Urinary bladder (tissue), 4 donors: ENCODE results near the gene RUNX2. TPM values are rescaled to one million over a fixed set of nuclear protein-coding genes. Genes with fewer than 3 reads are reported as not detected.
A peak's percentile ranks its signal among the peaks of the same experiment; 100 is the strongest.

Experiments
- DNase-seq: peaks from one replicate; pipeline ENCODE4 v3.0.0-alpha.2; 2015; ENCODE audit errors: extremely low spot score
- H3K27ac ChIP-seq: one replicate; pipeline ENCODE4 v1.5.1; 2013; ENCODE audit warnings: low read depth, mild to moderate bottlenecking, moderate library complexity
- H3K36me3 ChIP-seq: one replicate; pipeline ENCODE4 v1.6.1; 2013; ENCODE audit warnings: mild to moderate bottlenecking, moderate library complexity; ENCODE audit not compliant: insufficient read depth
- H3K4me1 ChIP-seq: one replicate; pipeline ENCODE4 v1.6.1; 2013; ENCODE audit warnings: mild to moderate bottlenecking, moderate library complexity; ENCODE audit not compliant: insufficient read depth
- H3K4me3 ChIP-seq: one replicate; pipeline ENCODE4 v1.5.1; 2013; ENCODE audit warnings: low read depth, low read length
- WGBS: extraction: QIAGEN DNeasy Blood & Tissue Kit; methylation state at CpG from one replicate; pipeline ENCODE4 v1.1.7; 2013; 5-methylcytosine and 5-hydroxymethylcytosine counted together
- polyA plus RNA-seq: library from polyadenylated mRNA; stranded (reverse); fragments of 200-250 nt; gene quantifications from one replicate; pipeline ENCODE4 v1.2.3, GENCODE V29; 2013
- total RNA-seq: library from RNA; depleted of rRNA; stranded (reverse); fragments of >200 nt; gene quantifications from one replicate; pipeline ENCODE4 v1.2.3, GENCODE V29; 2014
- donor health status: healthy with polysubstance abuse.
- donor health status: healthy.

RUNX2 gene
- total and polyA plus RNA-seq, 2 donors: 2.4 to 2.6 TPM

- no peaks in the 10 kb centered on the region for H3K36me3 ChIP-seq
- no peak for DNase-seq
- 65% methylated on average over 2 of the region's 2 CpGs for WGBS
- H3K4me1 ChIP-seq: no peaks in the 10 kb centered on the region
- no peak overlapping the region for H3K4me3 ChIP-seq
- H3K27ac ChIP-seq: no peak overlapping the region
These were observed 70.1 kb downstream of the RUNX2 start for GRCh38 chr6:45398075-45398813.

DNA sequence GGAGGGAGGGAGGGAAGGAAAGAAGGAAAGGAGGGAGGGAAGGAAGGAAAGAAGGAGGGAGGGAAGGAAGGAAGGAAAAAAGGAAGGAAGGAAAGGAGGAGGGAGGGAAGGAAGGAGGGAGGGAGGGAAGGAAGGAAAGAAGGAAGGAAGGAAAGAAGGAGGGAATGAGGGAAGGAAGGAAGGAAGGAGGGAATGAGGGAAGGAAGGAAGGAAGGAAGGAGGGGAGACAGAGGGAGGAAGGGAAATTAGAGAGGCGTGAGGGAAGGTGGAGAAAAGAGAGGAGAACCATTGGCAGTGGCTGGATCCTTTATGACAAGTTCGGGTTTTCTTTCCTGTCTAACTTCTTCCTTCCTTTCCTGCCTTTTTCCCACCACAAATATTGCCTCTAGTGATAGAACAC, 71.9 kb downstream of the RUNX2 start:
- WGBS: 83% methylated on average over 2 of the region's 2 CpGs
- Histone ChIP-seq H3K36me3 (no peaks in the 10 kb centered on the region), H3K27ac (no peak overlapping the region), H3K4me3 (no peak overlapping the region), H3K4me1 (no peaks in the 10 kb centered on the region)
- DNase-seq: no peak

DNA sequence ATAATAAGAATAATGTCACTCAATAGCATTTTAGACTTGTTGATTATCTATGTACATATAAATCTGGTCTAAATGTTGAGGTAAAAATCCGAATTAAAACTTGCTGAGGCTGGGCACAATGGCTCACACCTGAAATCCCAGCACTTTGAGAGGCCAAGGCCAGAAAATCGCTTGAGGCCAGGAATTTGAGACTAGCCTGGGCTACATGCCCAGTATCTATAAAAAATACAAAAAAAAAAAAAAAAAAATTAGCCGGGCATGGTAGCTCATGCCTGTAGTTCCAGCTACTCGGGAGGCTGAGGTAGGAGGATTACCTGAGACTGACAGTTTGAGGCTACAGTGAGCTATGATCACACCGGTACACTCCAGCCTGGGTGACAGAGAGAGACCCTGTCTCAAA, 83.8 kb downstream of the RUNX2 start:
- DNase-seq: no peak
- Histone ChIP-seq H3K27ac (no peak overlapping the region), H3K4me1 (no peaks in the 10 kb centered on the region), H3K4me3 (no peak overlapping the region), H3K36me3 (no peaks in the 10 kb centered on the region)
- WGBS: 78% methylated on average over 5 of the region's 5 CpGs

- WGBS: 31% methylated on average over 2 of the region's 2 CpGs
- Histone ChIP-seq H3K4me1 (no peaks in the 10 kb centered on the region), H3K4me3 (no peak overlapping the region), H3K27ac (no peak overlapping the region), H3K36me3 (no peaks in the 10 kb centered on the region)
- DNase-seq: no peak
These were observed 87.2 kb downstream of the RUNX2 start for GRCh38 chr6:45415315-45415714.

GRCh38 chr6:45415788-45416518, 87.8 kb downstream of the RUNX2 start:
- no peak for DNase-seq
- no peaks in the 10 kb centered on the region for H3K36me3 ChIP-seq
- no peak overlapping the region for H3K4me3 ChIP-seq
- no peak overlapping the region for H3K27ac ChIP-seq
- 74% methylated on average over 3 of the region's 3 CpGs for WGBS
- no peaks in the 10 kb centered on the region for H3K4me1 ChIP-seq

- DNase-seq: no peak
- no peaks in the 10 kb centered on the region for H3K4me1 ChIP-seq
- no peaks in the 10 kb centered on the region for H3K36me3 ChIP-seq
- H3K4me3 ChIP-seq: no peak overlapping the region
- no peak overlapping the region for H3K27ac ChIP-seq
- 55% methylated on average over 2 of the region's 2 CpGs for WGBS
These were observed 88.6 kb downstream of the RUNX2 start for GRCh38 chr6:45416700-45417099.

DNA sequence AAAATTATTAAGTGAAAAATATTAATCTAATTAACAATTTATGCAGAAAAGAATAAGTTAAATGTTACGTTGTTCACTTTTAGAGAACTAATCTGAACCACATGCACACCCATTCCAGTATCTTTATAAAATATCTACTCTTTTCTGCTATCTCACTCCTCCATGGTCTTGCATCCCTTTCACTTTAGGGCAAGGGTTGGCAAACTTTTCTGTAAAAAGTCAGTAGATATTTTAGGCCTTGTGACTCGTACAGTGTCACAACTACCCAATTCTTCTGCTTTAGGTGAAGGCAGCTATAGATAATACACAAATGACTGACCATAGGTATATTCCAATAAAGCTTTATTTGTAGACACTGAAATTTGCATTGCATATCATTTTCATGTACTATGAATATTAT, 89.3 kb downstream of the RUNX2 start:
- 91% methylated on average over 2 of the region's 2 CpGs for WGBS
- H3K4me3 ChIP-seq: no peak overlapping the region
- H3K4me1 ChIP-seq: no peaks in the 10 kb centered on the region
- no peaks in the 10 kb centered on the region for H3K36me3 ChIP-seq
- DNase-seq: no peak
- H3K27ac ChIP-seq: no peak overlapping the region

GRCh38 chr6:45419571-45420082, 91.5 kb downstream of the RUNX2 start:
- no peak for DNase-seq
- 7% methylated on average over 38 of the region's 38 CpGs for WGBS

DNA sequence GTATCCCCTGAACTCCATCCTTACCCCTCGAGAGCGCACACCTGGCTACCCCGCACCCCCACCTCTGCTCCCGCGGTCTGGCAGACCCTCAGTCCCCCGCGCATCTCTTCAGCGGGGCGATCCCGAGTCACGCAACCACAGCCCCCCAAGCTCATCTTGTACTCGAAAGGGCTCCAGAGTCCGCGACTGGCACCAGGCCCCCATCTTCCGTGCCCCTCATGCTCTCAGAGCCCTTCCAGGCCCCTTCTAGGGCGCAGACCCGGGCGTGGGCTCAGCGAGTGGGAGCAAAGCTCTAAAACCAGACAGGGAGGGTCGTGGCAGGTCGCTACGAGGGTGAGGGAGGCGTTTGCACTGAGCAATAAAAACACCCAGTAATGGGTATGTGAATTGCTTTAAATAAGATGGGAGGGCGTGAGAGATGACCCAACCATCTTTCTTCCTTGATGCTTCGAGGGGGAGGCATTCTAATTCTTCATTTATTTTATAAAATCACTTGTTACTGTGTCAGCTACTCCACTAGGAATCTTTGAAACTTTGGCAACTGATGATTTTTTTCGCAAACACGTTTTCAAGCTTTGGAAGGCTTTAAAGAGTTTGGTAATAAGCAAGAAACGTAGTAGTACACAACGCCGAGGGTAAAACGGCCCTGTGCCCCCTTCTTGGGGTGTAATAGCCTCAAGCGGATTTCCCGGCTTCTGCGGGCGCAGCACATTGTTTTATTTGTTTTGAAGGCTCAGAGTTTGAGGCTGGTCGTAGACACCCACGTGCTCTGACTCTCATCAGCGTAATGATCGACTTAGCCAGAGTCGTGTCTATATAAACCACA, 92.2 kb downstream of the RUNX2 start:
- Histone ChIP-seq H3K36me3 (no peaks in the 10 kb centered on the region), H3K27ac (peak overlapping the region; percentile 46), H3K4me1 (no peaks in the 10 kb centered on the region), H3K4me3 (peak overlapping the region; percentile 32)
- DNase-seq: no peak
- WGBS: 15% methylated on average over 40 of the region's 40 CpGs

More at GRCh38 chr6:45419571-45420082, 91.5 kb downstream of the RUNX2 start:
- Histone ChIP-seq H3K27ac (peak overlapping the region; percentile 46), H3K4me3 (peak overlapping the region; percentile 32), H3K4me1 (no peaks in the 10 kb centered on the region), H3K36me3 (no peaks in the 10 kb centered on the region)

DNA sequence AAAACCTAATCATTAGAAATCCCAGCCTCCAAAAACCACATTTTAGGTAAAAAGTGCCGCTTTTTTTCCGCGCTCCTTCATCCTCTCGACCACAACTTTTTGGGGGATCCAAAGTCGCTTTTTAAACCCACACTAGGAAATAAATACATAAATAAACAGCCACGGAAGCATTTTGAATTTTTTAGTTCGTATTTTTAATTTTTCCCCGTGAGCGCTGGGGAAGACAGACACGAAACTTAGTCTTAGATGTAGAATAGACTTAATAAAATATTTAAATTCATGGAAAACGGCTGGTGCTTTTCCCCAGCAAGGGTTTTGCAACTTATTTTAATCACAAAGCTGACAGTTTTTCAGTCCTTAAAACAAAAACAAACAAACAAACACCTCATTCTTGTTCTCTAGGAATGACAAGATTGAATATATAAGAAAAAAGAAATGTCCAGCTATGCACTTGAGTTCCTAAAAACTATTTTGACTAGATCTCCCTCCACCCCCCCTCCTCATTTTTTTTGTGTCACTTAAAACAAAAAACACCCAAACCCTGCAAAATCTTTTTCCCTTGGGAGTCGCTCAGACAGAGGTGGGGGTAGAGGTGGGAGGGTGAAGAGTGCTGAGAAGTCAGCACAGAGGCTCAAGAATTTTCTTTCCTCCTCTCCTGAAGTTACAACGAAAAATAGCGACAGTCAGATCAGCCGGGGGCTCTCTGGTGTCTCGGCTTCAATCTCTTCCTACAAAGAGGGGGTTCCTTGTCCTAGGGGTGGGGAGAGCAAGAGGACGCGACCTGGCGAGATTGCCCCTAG, 93.0 kb downstream of the RUNX2 start:
- H3K36me3 ChIP-seq: no peaks in the 10 kb centered on the region
- no peak for DNase-seq
- H3K4me1 ChIP-seq: no peaks in the 10 kb centered on the region
- H3K27ac ChIP-seq: peak overlapping the region; percentile 3
- WGBS: 13% methylated on average over 19 of the region's 19 CpGs
- peak overlapping the region; percentile 74 for H3K4me3 ChIP-seq

DNA sequence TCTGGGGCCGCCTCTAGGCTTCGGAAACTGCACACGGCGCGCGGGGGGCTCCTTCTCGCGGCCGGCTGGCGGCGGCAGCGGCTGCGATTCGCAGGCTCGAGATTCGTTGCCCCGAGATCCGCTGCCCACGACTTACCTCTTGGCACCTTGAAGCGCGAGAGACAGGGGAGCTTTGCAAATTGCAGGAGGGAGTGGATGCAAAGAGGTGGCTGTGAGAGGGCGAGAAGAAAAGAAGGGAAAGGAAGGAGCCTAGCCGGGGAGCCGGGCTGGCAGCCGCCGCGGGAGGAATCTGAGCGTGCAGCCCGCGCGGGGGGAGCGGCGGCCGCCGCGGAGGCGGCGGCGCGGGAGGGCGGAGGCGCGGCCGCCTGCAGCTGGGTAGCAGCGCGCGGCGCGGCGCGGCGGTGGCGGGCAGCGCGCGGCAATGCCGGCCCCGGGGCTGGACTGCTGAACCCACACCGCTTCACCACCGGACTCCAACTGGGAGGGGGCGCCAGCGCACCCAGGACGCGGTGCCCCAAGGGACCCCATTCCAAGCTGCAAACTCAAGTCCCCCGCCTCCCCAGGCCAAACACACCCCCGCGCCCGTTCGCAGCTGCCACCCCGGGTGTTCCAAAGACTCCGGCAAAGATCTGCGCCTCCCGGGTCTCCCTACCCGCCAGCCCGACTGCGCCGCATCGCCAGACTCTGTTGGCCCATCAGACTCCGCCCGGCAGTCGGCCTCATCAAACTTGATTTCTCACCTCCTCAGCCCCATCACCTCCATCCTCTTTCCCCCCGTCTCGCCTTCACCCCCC, 93.8 kb downstream of the RUNX2 start:
- whole genome bisulfite sequencing: under 1% methylated on average over 83 of the region's 83 CpGs

DNA sequence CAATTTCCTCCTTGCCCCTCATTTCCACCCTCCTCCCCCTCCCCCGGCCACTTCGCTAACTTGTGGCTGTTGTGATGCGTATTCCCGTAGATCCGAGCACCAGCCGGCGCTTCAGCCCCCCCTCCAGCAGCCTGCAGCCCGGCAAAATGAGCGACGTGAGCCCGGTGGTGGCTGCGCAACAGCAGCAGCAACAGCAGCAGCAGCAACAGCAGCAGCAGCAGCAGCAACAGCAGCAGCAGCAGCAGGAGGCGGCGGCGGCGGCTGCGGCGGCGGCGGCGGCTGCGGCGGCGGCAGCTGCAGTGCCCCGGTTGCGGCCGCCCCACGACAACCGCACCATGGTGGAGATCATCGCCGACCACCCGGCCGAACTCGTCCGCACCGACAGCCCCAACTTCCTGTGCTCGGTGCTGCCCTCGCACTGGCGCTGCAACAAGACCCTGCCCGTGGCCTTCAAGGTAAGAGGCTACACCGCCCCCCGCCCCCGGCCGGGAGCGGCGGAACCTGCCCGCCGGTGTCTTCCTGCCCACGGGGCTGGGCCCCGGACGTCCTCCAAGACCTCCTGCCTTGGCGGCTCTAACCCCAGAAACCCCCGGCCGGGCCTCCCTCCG, 94.5 kb downstream of the RUNX2 start:
- no peaks in the 10 kb centered on the region for H3K4me1 ChIP-seq
- no peak for DNase-seq
- peak overlapping the region; percentile 61 for H3K27ac ChIP-seq
- peak overlapping the region; percentile 74 for H3K4me3 ChIP-seq
- H3K36me3 ChIP-seq: no peaks in the 10 kb centered on the region
- 1% methylated on average over 55 of the region's 55 CpGs for WGBS

More for the DNA sequence above, 93.8 kb downstream of the RUNX2 start:
- Histone ChIP-seq H3K27ac (peak overlapping the region; percentile 61), H3K4me3 (peak overlapping the region; percentile 74), H3K36me3 (no peaks in the 10 kb centered on the region), H3K4me1 (no peaks in the 10 kb centered on the region)
- no peak for DNase-seq
